Endothelial cell of umbilical vein (primary cell): ENCODE data around the gene CCDC194. TPM values are rescaled to one million over a fixed set of nuclear protein-coding genes. Genes with fewer than 3 reads are reported as not detected.
A peak's percentile ranks its signal among the peaks of the same experiment; 100 is the strongest.

ENCODE experiments used
- Bru-seq: library from RNA; stranded (reverse); fragments of 400-500 nt; gene quantifications from one replicate; lab custom pipeline; 2021; lab: Mats Ljungman, UMichigan
- BruChase-seq, 2 experiments: library from RNA; stranded (reverse); fragments of 400-500 nt; gene quantifications; one replicate each; lab custom pipeline; 2021; lab: Mats Ljungman, UMichigan
- BruUV-seq: library from RNA; stranded (reverse); fragments of 400-500 nt; replicated peaks from 2 replicates; lab custom pipeline; 2021; lab: Mats Ljungman, UMichigan
- CTCF ChIA-PET: fragments of 300-600, 350-600 bp; sonication (Branson Sonifier 250); formaldehyde crosslinking; loops from one replicate; lab custom pipeline; 2021; ENCODE audit warnings: antibody characterized with exemption, inconsistent platforms; lab: Charles Lee
- POLR2A ChIA-PET: fragments of 300-600, 350-600 bp; sonication (Branson Sonifier 250); formaldehyde crosslinking; loops from one replicate; lab custom pipeline; 2021; ENCODE audit warnings: antibody characterized with exemption, inconsistent platforms; lab: Charles Lee
- DNase-seq: peaks from one replicate; pipeline ENCODE4 v3.0.0-alpha.2; 2011; ENCODE audit warnings: low read depth, low spot score
- FAIRE-seq: peaks from 2 replicates; lab custom pipeline; 2011; peaks lifted over from hg19 to GRCh38; lab: Jason Lieb, UNC
- H2AFZ ChIP-seq: 2 replicates; pipeline ENCODE4 v1.6.0; 2012; ENCODE audit warnings: low read depth, low read length, control low read depth, inconsistent platforms
- H3K27ac ChIP-seq: 2 replicates; pipeline ENCODE4 v1.5.1; 2011; ENCODE audit warnings: low read depth, mild to moderate bottlenecking, control low read depth, low read length, moderate library complexity; ENCODE audit not compliant: insufficient read depth
- H3K27me3 ChIP-seq, 2 experiments: 2 replicates each; pipeline versions ENCODE4 v1.6.0 to v1.6.1; 2011; ENCODE audit warnings: low read length in 2 of 2, mixed read lengths in 1 of 2; ENCODE audit not compliant: control insufficient read depth in 2 of 2, insufficient read depth in 2 of 2
- H3K36me3 ChIP-seq, 2 experiments: 2 replicates in 1 of 2; 3 replicates in 1 of 2; pipeline ENCODE4 v1.5.1; 2011; ENCODE audit warnings: low read length in 2 of 2, mild to moderate bottlenecking in 1 of 2, moderate library complexity in 1 of 2; ENCODE audit not compliant: control insufficient read depth in 2 of 2, insufficient read depth in 2 of 2; ENCODE audit errors: extremely low read depth in 1 of 2
- H3K4me1 ChIP-seq: 3 replicates; pipeline ENCODE4 v1.5.1; 2011; ENCODE audit warnings: mild to moderate bottlenecking, low read length; ENCODE audit not compliant: control insufficient read depth, insufficient read depth; ENCODE audit errors: extremely low read depth
- H3K4me2 ChIP-seq: 2 replicates; pipeline ENCODE4 v1.6.1; 2011; ENCODE audit warnings: low read length, control low read depth, mixed read lengths; ENCODE audit not compliant: insufficient read depth
- H3K4me3 ChIP-seq, 3 experiments: fragments of 200-600 bp in 1 of 3; sonication (generic), shearing (Covaris generic) in 1 of 3; replicated peaks in 1 of 3; 2 replicates each; pipeline ENCODE4 v1.5.1; 2011 to 2016; ENCODE audit warnings: control low read depth in 3 of 3, low read length in 3 of 3, mild to moderate bottlenecking in 2 of 3, inconsistent platforms in 1 of 3, low read depth in 1 of 3, moderate library complexity in 1 of 3; ENCODE audit not compliant: insufficient read depth in 1 of 3
- H3K79me2 ChIP-seq: 2 replicates; pipeline ENCODE4 v1.6.0; 2012; ENCODE audit warnings: low read length, inconsistent platforms; ENCODE audit not compliant: control insufficient read depth, insufficient read depth
- H3K9ac ChIP-seq: replicated peaks from 2 replicates; pipeline ENCODE3; 2011; ENCODE audit warnings: low read length, control low read depth; ENCODE audit not compliant: insufficient read depth; ENCODE audit errors: extremely low read depth
- H3K9me1 ChIP-seq: replicated peaks from 3 replicates; pipeline ENCODE4 v1.6.0; 2011; ENCODE audit warnings: mild to moderate bottlenecking, low read length; ENCODE audit not compliant: control insufficient read depth, insufficient read depth; ENCODE audit errors: extremely low read depth
- H3K9me3 ChIP-seq: replicated peaks from 2 replicates; pipeline ENCODE4 v1.5.1; 2012; ENCODE audit warnings: low read length, inconsistent platforms; ENCODE audit not compliant: control insufficient read depth, insufficient read depth
- H4K20me1 ChIP-seq: replicated peaks from 2 replicates; pipeline ENCODE3; 2011; ENCODE audit warnings: mild to moderate bottlenecking, low read length; ENCODE audit not compliant: control insufficient read depth, insufficient read depth; ENCODE audit errors: extremely low read depth
- CTCF ChIP-seq, 2 donors: IDR thresholded peaks; 1 replicate in 1 of 2; 2 replicates in 1 of 2; pipeline ENCODE4 v1.5.1; 2011; ENCODE audit warnings: low read length in 2 of 2, mild to moderate bottlenecking in 2 of 2, moderate library complexity in 2 of 2, control low read depth in 1 of 2, inconsistent platforms in 1 of 2, low read depth in 1 of 2; ENCODE audit not compliant: insufficient read depth in 1 of 2; ENCODE audit errors: extremely low read depth in 1 of 2
- EZH2 ChIP-seq: IDR thresholded peaks from 2 replicates; pipeline ENCODE4 v1.6.1; 2012; ENCODE audit warnings: borderline replicate concordance, low read depth, mild to moderate bottlenecking, moderate library complexity, low read length, inconsistent platforms; ENCODE audit not compliant: severe bottlenecking
- FOS ChIP-seq: IDR thresholded peaks from 2 replicates; pipeline ENCODE4 v1.6.1; 2011; ENCODE audit warnings: mild to moderate bottlenecking, low read length, moderate library complexity, borderline replicate concordance; ENCODE audit not compliant: insufficient read depth
- GATA2 ChIP-seq: IDR thresholded peaks from 2 replicates; pipeline ENCODE4 v1.7.0; 2011; ENCODE audit warnings: low read depth, mild to moderate bottlenecking, moderate library complexity, mixed read lengths, low read length; ENCODE audit not compliant: insufficient read length, insufficient read depth
- JUN ChIP-seq: IDR thresholded peaks from 2 replicates; pipeline ENCODE4 v1.6.1; 2011; ENCODE audit warnings: borderline replicate concordance, low read depth; ENCODE audit not compliant: insufficient read length, insufficient read depth
- MAX ChIP-seq: IDR thresholded peaks from 2 replicates; pipeline ENCODE4 v1.6.1; 2011; ENCODE audit not compliant: insufficient read depth, insufficient read length
- POLR2A ChIP-seq: IDR thresholded peaks from 2 replicates; pipeline ENCODE4 v1.6.1; 2012; ENCODE audit warnings: low read depth, mild to moderate bottlenecking, control low read depth, low read length
- POLR2AphosphoS5 ChIP-seq: IDR thresholded peaks from 2 replicates; pipeline ENCODE4 v1.6.1; 2012; ENCODE audit warnings: low read depth, mild to moderate bottlenecking, control low read depth, low read length, moderate library complexity; ENCODE audit not compliant: insufficient read depth
- dilution Hi-C: fragments of 300-500 bp; cut with MboI; formaldehyde crosslinking; loops from one replicate; pipeline ENCODE4 v1.15.0; 2019; ENCODE audit warnings: low sequenced_read_pairs; ENCODE audit not compliant: extremely low pct_ligation_motif_present
- intact Hi-C: fragments of 100-400 bp; cut with micrococcal nuclease; formaldehyde crosslinking; loops from one replicate; pipeline ENCODE4 v1.10.0; 2022
- long read RNA-seq: library from polyadenylated mRNA; stranded (forward); transcript quantifications from one replicate; pipeline ENCODE4 v2.0.0, GENCODE V29; 2021
- polyA minus RNA-seq, 3 experiments: library from RNA; depleted of rRNA, polyadenylated mRNA; stranded (reverse); fragments of >200 nt; gene quantifications; 1 replicate in 1 of 3; 2 replicates in 2 of 3; pipeline ENCODE4 v1.2.3, GENCODE V29; 2011
- polyA plus RNA-seq, 4 experiments: library from polyadenylated mRNA; depleted of rRNA in 3 of 4; stranded (reverse) in 3 of 4; unstranded in 1 of 4; fragments of >200 nt; gene quantifications; 2 replicates each; pipeline versions ENCODE4 v1.2.1 to v1.2.3, GENCODE V29; 2011 to 2012; ENCODE audit warnings: missing spikeins in 1 of 4
- total RNA-seq: library from RNA; stranded (reverse); gene quantifications from 2 replicates; pipeline ENCODE4 v1.2.3, GENCODE V29; 2021

Gene CCDC194
- not detected in 2 replicates for total RNA-seq
- 0.11 and 0.12 TPM in 2 replicates for polyA plus RNA-seq
- polyA plus RNA-seq (2011; cell fraction: cytosol; rRNA removed): 0.11 TPM in 1 of 2 replicates, not detected in the other
- polyA plus RNA-seq (2011; cell fraction: nucleus; rRNA removed): 0.91 and 1.1 TPM in 2 replicates
- polyA plus RNA-seq (2012): 0.34 and 0.36 TPM in 2 replicates
- polyA minus RNA-seq: 0.46 TPM in 1 of 2 replicates, not detected in the other
- polyA minus RNA-seq (2011; cell fraction: cytosol; rRNA and poly(A)+ RNA removed): not detected
- 0.58 TPM in 1 of 2 replicates, not detected in the other for polyA minus RNA-seq (2011; cell fraction: nucleus; rRNA and poly(A)+ RNA removed)
- Bru-seq, nascent RNA: percentile 12 among the genes with signal in this experiment
- percentile 25 among the genes with signal in this experiment for BruChase-seq, experiment 1, labeled RNA remaining after a 6-hour chase
- BruChase-seq, experiment 2, labeled RNA remaining after a 2-hour chase: percentile 21 among the genes with signal in this experiment
- long read RNA-seq: 0 reads

DNA sequence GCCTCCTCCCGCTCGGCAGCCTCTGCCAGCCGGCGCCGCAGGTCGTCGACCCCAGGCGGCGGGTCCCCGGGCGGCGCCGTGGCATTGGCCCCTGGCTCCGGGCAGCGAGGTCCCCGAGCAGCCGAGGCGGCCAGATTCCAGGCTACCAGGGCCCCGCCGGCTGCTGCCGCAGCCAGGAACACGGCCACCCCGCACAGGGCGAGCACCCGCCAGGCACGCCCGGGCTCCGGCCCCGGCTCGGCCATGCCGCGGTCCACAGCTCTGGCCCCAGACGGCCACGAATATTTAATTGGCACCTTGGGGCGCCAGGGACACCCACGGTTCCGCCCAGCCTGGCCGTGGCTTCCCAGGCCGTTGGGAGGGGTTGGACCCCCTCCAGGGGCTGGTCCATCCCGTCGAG lies at the start of gene CCDC194:
TSS of gene CCDC194 (minus strand) at position 283 of the 400 bp plus-strand sequence. CDS start at position 245, 38 bp downstream.
- intact Hi-C loops: no loop called here

DNA sequence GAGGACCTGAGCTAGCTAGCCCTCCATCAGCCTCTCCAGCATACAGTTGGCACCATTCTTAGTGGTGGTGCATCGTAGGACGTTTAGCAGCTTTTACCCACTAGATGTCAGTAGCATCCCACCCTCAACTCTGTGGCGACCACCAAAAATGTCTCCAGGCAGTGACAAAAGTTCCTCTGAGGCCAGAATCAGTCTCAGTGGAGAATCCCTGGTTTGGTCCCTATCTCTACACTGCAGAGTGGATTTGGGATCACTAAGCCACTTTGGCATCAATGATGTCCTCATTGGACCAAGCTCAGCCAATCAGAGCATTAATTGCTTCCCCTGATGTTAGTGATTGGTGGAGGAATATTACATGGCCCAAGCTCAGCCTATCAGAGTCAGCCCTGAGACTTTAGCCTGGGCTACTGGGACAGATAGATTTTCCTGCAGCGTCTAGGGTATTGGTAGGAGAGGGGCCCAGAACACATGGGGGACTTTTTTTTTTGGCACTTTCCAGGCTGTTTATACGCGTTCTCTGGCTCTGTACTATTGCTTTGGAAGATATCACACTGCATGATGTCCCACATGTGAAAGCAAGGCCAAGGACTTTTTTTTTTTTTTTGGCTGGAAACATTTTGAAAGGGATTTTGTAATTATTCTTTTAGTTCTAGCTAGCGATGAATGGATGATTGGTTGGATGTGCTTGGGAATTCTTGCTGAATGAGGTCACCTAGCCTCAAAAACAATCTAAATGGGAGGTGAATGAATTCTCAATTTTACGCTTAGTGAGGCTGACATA lies 47.4 kb upstream of the CCDC194 start:
- dilution Hi-C loops: no loop called here
- Histone ChIP-seq H3K9ac (no peak overlapping the region), H3K36me3 (no peaks in the 10 kb centered on the region), H3K27me3 (peaks cover 2 to 3% of the 10 kb centered on the region in 2 experiments), H3K27ac (no peak overlapping the region), H3K4me1 (no peaks in the 10 kb centered on the region), H3K4me3 (no peak overlapping the region), H4K20me1 (no peaks in the 10 kb centered on the region), H3K4me2 (no peak overlapping the region), H2AFZ (no peak overlapping the region), H3K9me1 (no peaks in the 10 kb centered on the region), H3K9me3 (no peaks in the 10 kb centered on the region), H3K79me2 (no peaks in the 10 kb centered on the region)
- DNase-seq (peak; percentile 28), FAIRE-seq (peak; percentile 60)
- TF ChIP-seq POLR2AphosphoS5 (no peak), MAX (no peak), JUN (no peak), GATA2 (no peak), CTCF (IDR thresholded peaks at IDR 0.05; ENCODE audit: extremely low read depth in 1 of 2, insufficient read depth in 1 of 2, low read depth in 1 of 2, low read length in 2 of 2) (peak; percentile 37 to 57), EZH2 (no peak), FOS (no peak), POLR2A (no peak)
- intact Hi-C loops: loop anchor here (1.0 kb wide), 1 partner anchor 414 kb away; no protein-coding TSS in a partner anchor
- BruUV-seq: no TSS peak
- ChIA-PET POLR2A (no interaction called here), CTCF (interaction anchor here (0.6 to 2.9 kb wide), 20 partner anchors 9 to 414 kb away, joined by 3 to 23 read pairs (median 4); partner anchors contain the start of gene MVB12A)

More for the DNA sequence above, at the start of gene CCDC194:
- Histone ChIP-seq H3K9me1 (no peaks in the 10 kb centered on the region), H3K27me3 (peaks cover 6% of the 10 kb centered on the region in 2 experiments), H3K27ac (no peak within 1 kb of the TSS), H3K4me3 (no peak within 1 kb of the TSS), H3K9me3 (no peaks in the 10 kb centered on the region), H3K36me3 (no peaks in the 10 kb centered on the region), H4K20me1 (no peaks in the 10 kb centered on the region), H3K4me1 (peaks cover 16% of the 10 kb centered on the region), H3K9ac (no peak within 1 kb of the TSS), H3K4me2 (no peak within 1 kb of the TSS), H2AFZ (peak within 1 kb of the TSS; percentile 69), H3K79me2 (no peaks in the 10 kb centered on the region)
- TF ChIP-seq POLR2AphosphoS5 (peak; percentile 10), GATA2 (no peak), POLR2A (no peak)
- DNase-seq (no peak), FAIRE-seq (no peak)
- dilution Hi-C loops: no loop called here
- no TSS peak for BruUV-seq
- ChIA-PET CTCF (interaction anchor here (0.6 to 2.6 kb wide), 9 partner anchors 10 to 155 kb away, joined by 3 to 12 read pairs (median 4); partner anchors contain the start of gene MVB12A), POLR2A (no interaction called here)
